CD4-positive, alpha-beta memory T cell (primary cell): ENCODE results near the gene PABPC1L. TPM values are rescaled to one million over a fixed set of nuclear protein-coding genes. Genes with fewer than 3 reads are reported as not detected.
A peak's percentile ranks its signal among the peaks of the same experiment; 100 is the strongest.

Experiments
- CTCF ChIA-PET: fragments of 350-600 bp; sonication (Branson Sonifier 250); formaldehyde crosslinking; loops from one replicate; lab custom pipeline; 2021; ENCODE audit warnings: inconsistent platforms; ENCODE audit not compliant: partially characterized antibody; lab: Charles Lee
- POLR2A ChIA-PET: fragments of 350-600 bp; sonication (Branson Sonifier 250); formaldehyde crosslinking; loops from one replicate; lab custom pipeline; 2021; ENCODE audit not compliant: partially characterized antibody; lab: Charles Lee
- DNase-seq, 5 donors: peaks; one replicate each; pipeline versions ENCODE4 v3.0.0 to v3.0.0-alpha.2; 2020 to 2022; ENCODE audit warnings: mixed read lengths in 1 of 5
- H3K27ac ChIP-seq: one replicate; pipeline ENCODE4 v1.7.0; 2013; ENCODE audit warnings: low read depth, low read length
- H3K27me3 ChIP-seq: 2 replicates; pipeline ENCODE4 v1.7.0; 2013; ENCODE audit warnings: mild to moderate bottlenecking, low read length, moderate library complexity; ENCODE audit not compliant: insufficient read depth
- H3K36me3 ChIP-seq: 2 replicates; pipeline ENCODE4 v1.7.0; 2013; ENCODE audit warnings: mild to moderate bottlenecking, low read length, moderate library complexity; ENCODE audit not compliant: insufficient read depth
- H3K4me1 ChIP-seq: 2 replicates; pipeline ENCODE4 v1.7.0; 2013; ENCODE audit warnings: mild to moderate bottlenecking, low read length, moderate library complexity; ENCODE audit not compliant: insufficient read depth
- H3K4me3 ChIP-seq, 2 donors: one replicate each; pipeline ENCODE4 v1.7.0; 2013; ENCODE audit warnings: low read length in 2 of 2, mild to moderate bottlenecking in 1 of 2
- H3K9me3 ChIP-seq, 2 donors: one replicate each; pipeline ENCODE4 v1.7.0; 2013; ENCODE audit warnings: low read length in 2 of 2, control low read depth in 1 of 2; ENCODE audit not compliant: control insufficient read depth in 1 of 2
- H3K27ac Mint-ChIP-seq, 7 donors: one replicate each; pipeline ENCODE4 v1.8.0; 2020 to 2021; ENCODE audit warnings: mixed read lengths in 7 of 7, mild to moderate bottlenecking in 6 of 7, inconsistent platforms in 3 of 7, moderate library complexity in 3 of 7
- H3K27me3 Mint-ChIP-seq, 2 donors: one replicate each; pipeline ENCODE4 v1.8.0; 2020 to 2021; ENCODE audit warnings: mixed read lengths in 2 of 2
- H3K36me3 Mint-ChIP-seq, 2 donors: one replicate each; pipeline ENCODE4 v1.8.0; 2020 to 2021; ENCODE audit warnings: mixed read lengths in 2 of 2, inconsistent platforms in 1 of 2, mild to moderate bottlenecking in 1 of 2
- H3K4me1 Mint-ChIP-seq, 4 donors: one replicate each; pipeline ENCODE4 v1.8.0; 2020 to 2021; ENCODE audit warnings: mixed read lengths in 4 of 4, mild to moderate bottlenecking in 1 of 4
- H3K4me3 Mint-ChIP-seq, 8 donors: one replicate each; pipeline ENCODE4 v1.8.0; 2020 to 2021; ENCODE audit warnings: mixed read lengths in 8 of 8, mild to moderate bottlenecking in 7 of 8, moderate library complexity in 6 of 8, inconsistent platforms in 3 of 8
- H3K9me3 Mint-ChIP-seq, 8 donors: one replicate each; pipeline ENCODE4 v1.8.0; 2020 to 2021; ENCODE audit warnings: mixed read lengths in 8 of 8, mild to moderate bottlenecking in 5 of 8, inconsistent platforms in 3 of 8, moderate library complexity in 1 of 8
- intact Hi-C: fragments of 100-400 bp; cut with micrococcal nuclease; formaldehyde crosslinking; loops from one replicate; pipeline ENCODE4 v1.15.1; 2023
- polyA plus RNA-seq, 2 donors: library from polyadenylated mRNA; unstranded; fragments of 300-500 nt; fragmentation: Illumina TruSeq; gene quantifications; one replicate each; pipeline ENCODE4 v1.2.3, GENCODE V29; 2021
- total RNA-seq, 2 experiments: library from RNA; stranded (reverse); gene quantifications; one replicate each; pipeline ENCODE4 v1.2.3, GENCODE V29; 2021

PABPC1L gene
- total and polyA plus RNA-seq, 4 experiments from 2014 or later = 0.42 to 50.0 (median 46.5) TPM; not detected in 1

DNA sequence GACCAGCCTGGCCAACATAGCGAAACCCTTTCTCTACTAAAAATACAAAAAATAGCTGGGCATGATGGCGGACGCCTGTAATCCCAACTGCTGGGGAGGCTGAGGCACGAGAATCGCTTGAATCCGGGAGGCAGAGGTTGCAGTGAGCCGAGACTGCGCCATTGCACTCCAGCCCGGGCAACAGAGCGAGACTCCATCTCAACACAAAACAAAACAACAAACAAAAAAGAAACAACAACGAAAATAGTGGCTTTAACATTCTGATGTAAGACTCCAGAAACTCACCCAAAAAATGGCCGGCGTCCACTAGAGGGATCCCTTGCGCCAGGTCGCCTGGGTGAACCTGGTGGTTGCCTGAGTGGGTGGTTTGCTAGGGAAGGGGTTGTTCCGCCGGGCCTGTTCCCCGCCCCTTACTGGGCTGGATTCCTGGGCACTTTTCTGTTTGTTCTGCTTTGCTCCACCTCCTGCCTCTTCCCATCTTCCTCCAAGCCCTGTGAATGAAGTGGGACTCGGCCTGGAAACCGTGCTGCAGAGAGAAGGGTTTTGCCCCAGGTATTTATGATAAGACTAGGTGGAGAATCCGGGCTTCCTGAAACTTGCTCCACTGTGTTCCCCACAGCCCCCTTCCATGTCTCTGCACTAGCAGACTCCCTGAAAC is 1.5 kb downstream of the PABPC1L start:
- DNase-seq = peak in 2 of 5 donors; percentile 28 to 36
- no peaks in the 10 kb centered on the region for H3K9me3 Mint-ChIP-seq
- H3K4me3 Mint-ChIP-seq = peak overlapping the region in 6 of 8 donors; percentile 31 to 77 (median 60)
- no peaks in the 10 kb centered on the region for H3K27me3 ChIP-seq
- H3K9me3 ChIP-seq = no peaks in the 10 kb centered on the region
- intact Hi-C loops = loop anchor here (1.0 to 5.0 kb wide), 2 partner anchors 101 to 184 kb away; no protein-coding TSS in a partner anchor
- peaks cover 14 to 43% (median 30%) of the 10 kb centered on the region in 4 donors for H3K4me1 Mint-ChIP-seq
- CTCF ChIA-PET = interaction anchor here (1.0 to 4.3 kb wide), 4 partner anchors 15 to 185 kb away, joined by 3 to 32 read pairs (median 11); partner anchors contain the start of gene STK4
- H3K4me1 ChIP-seq = peaks cover 19% of the 10 kb centered on the region
- H3K36me3 ChIP-seq = peaks cover 21% of the 10 kb centered on the region
- H3K27ac Mint-ChIP-seq = peak overlapping the region in 3 of 7 donors; percentile 16 to 64 (median 42)
- no peak overlapping the region for H3K27ac ChIP-seq
- POLR2A ChIA-PET = interaction anchor here (0.5 to 3.5 kb wide), 4 partner anchors 19 to 143 kb away, joined by 3 to 22 read pairs (median 5); partner anchors contain the start of gene YWHAB
- H3K27me3 Mint-ChIP-seq = no peaks in the 10 kb centered on the region
- H3K36me3 Mint-ChIP-seq = peaks cover 16 to 44% of the 10 kb centered on the region in 2 donors
- H3K4me3 ChIP-seq = no peak overlapping the region

GRCh38 chr20:44912189-44912588 is 2.3 kb downstream of the PABPC1L start:
- H3K4me3 ChIP-seq = no peak overlapping the region
- POLR2A ChIA-PET = interaction anchor here (3.5 kb wide), 1 partner anchor 24 kb away, joined by 22 read pairs; no protein-coding TSS in a partner anchor
- no peaks in the 10 kb centered on the region for H3K27me3 Mint-ChIP-seq
- no peak for DNase-seq
- H3K27ac Mint-ChIP-seq = peak overlapping the region in 4 of 7 donors; percentile 16 to 66 (median 26)
- CTCF ChIA-PET = interaction anchor here (1.6 to 4.3 kb wide), 2 partner anchors 9 to 184 kb away, joined by 5 to 19 read pairs; no protein-coding TSS in a partner anchor
- peaks cover 18% of the 10 kb centered on the region for H3K36me3 ChIP-seq
- no peaks in the 10 kb centered on the region for H3K9me3 Mint-ChIP-seq
- no peak overlapping the region for H3K27ac ChIP-seq
- H3K27me3 ChIP-seq = no peaks in the 10 kb centered on the region
- peaks cover 19% of the 10 kb centered on the region for H3K4me1 ChIP-seq
- H3K4me3 Mint-ChIP-seq = peak overlapping the region in 2 of 8 donors; percentile 47 to 59
- no peaks in the 10 kb centered on the region for H3K9me3 ChIP-seq
- intact Hi-C loops = loop anchor here (5.0 kb wide), 1 partner anchor 100 kb away; no protein-coding TSS in a partner anchor
- peaks cover 14 to 43% (median 30%) of the 10 kb centered on the region in 4 donors for H3K4me1 Mint-ChIP-seq
- H3K36me3 Mint-ChIP-seq = peaks cover 21 to 36% of the 10 kb centered on the region in 2 donors

GRCh38 chr20:44914924-44915323 is 5.1 kb downstream of the PABPC1L start:
- Mint-ChIP-seq H3K4me3 (no peak overlapping the region), H3K4me1 (peaks cover 6 to 31% (median 20%) of the 10 kb centered on the region in 4 donors), H3K36me3 (peaks cover 12 to 21% of the 10 kb centered on the region in 2 donors), H3K27ac (peak overlapping the region in 5 of 7 donors; percentile 25 to 79 (median 40)), H3K27me3 (no peaks in the 10 kb centered on the region), H3K9me3 (no peaks in the 10 kb centered on the region)
- Histone ChIP-seq H3K4me1 (peaks cover 8% of the 10 kb centered on the region), H3K9me3 (no peaks in the 10 kb centered on the region), H3K27ac (no peak overlapping the region), H3K4me3 (no peak overlapping the region), H3K36me3 (peaks cover 3% of the 10 kb centered on the region), H3K27me3 (no peaks in the 10 kb centered on the region)
- ChIA-PET CTCF (interaction anchor here (0.7 to 1.0 kb wide), 2 partner anchors 12 to 78 kb away, joined by 3 to 4 read pairs; no protein-coding TSS in a partner anchor), POLR2A (interaction anchor here (1.7 kb wide), 1 partner anchor 52 kb away, joined by 4 read pairs; no protein-coding TSS in a partner anchor)
- DNase-seq = no peak
- intact Hi-C loops = loop anchor here (5.0 kb wide), 1 partner anchor 97 kb away; no protein-coding TSS in a partner anchor

- Mint-ChIP-seq H3K4me1 (peaks cover 6 to 16% (median 13%) of the 10 kb centered on the region in 4 donors), H3K27ac (peak overlapping the region in 1 of 7 donors; percentile 78)
- CTCF ChIA-PET = interaction anchor here (0.8 kb wide), 1 partner anchor 47 kb away, joined by 5 read pairs; no protein-coding TSS in a partner anchor
Observed at GRCh38 chr20:44916586-44916985, 6.7 kb downstream of the PABPC1L start.

GRCh38 chr20:44917399-44917798 is 7.5 kb downstream of the PABPC1L start:
- Histone ChIP-seq H3K36me3 (peaks cover 3% of the 10 kb centered on the region), H3K27me3 (no peaks in the 10 kb centered on the region), H3K4me3 (no peak overlapping the region), H3K27ac (no peak overlapping the region), H3K9me3 (no peaks in the 10 kb centered on the region), H3K4me1 (no peaks in the 10 kb centered on the region)
- intact Hi-C loops = no loop called here
- Mint-ChIP-seq H3K36me3 (peaks cover 12 to 23% of the 10 kb centered on the region in 2 donors), H3K9me3 (no peaks in the 10 kb centered on the region), H3K27me3 (no peaks in the 10 kb centered on the region), H3K27ac (no peak overlapping the region), H3K4me3 (no peak overlapping the region), H3K4me1 (peaks cover 6 to 10% (median 9%) of the 10 kb centered on the region in 4 donors)
- POLR2A ChIA-PET = no interaction called here
- DNase-seq = no peak
- CTCF ChIA-PET = interaction anchor here (0.8 kb wide), 1 partner anchor 47 kb away, joined by 5 read pairs; no protein-coding TSS in a partner anchor

More at GRCh38 chr20:44916586-44916985, 6.7 kb downstream of the PABPC1L start:
- POLR2A ChIA-PET = no interaction called here
- no peak overlapping the region for H3K4me3 ChIP-seq
- Mint-ChIP-seq H3K4me3 (no peak overlapping the region), H3K36me3 (peaks cover 12 to 21% of the 10 kb centered on the region in 2 donors), H3K27me3 (no peaks in the 10 kb centered on the region), H3K9me3 (no peaks in the 10 kb centered on the region)
- intact Hi-C loops = no loop called here
- peaks cover 3% of the 10 kb centered on the region for H3K36me3 ChIP-seq
- no peak for DNase-seq
- H3K4me1 ChIP-seq = no peaks in the 10 kb centered on the region
- H3K27ac ChIP-seq = no peak overlapping the region
- H3K27me3 ChIP-seq = no peaks in the 10 kb centered on the region
- H3K9me3 ChIP-seq = no peaks in the 10 kb centered on the region

- H3K4me1 Mint-ChIP-seq = peaks cover 6 to 10% (median 9%) of the 10 kb centered on the region in 4 donors
- ChIA-PET CTCF (no interaction called here), POLR2A (no interaction called here)
- H3K36me3 Mint-ChIP-seq = peaks cover 19 to 24% of the 10 kb centered on the region in 2 donors
- H3K4me3 ChIP-seq = no peak overlapping the region
- no peak overlapping the region for H3K27ac ChIP-seq
- no peak for DNase-seq
- no peak overlapping the region for H3K27ac Mint-ChIP-seq
- no peaks in the 10 kb centered on the region for H3K27me3 ChIP-seq
- intact Hi-C loops = no loop called here
- no peak overlapping the region for H3K4me3 Mint-ChIP-seq
- H3K27me3 Mint-ChIP-seq = no peaks in the 10 kb centered on the region
- no peaks in the 10 kb centered on the region for H3K9me3 Mint-ChIP-seq
- H3K4me1 ChIP-seq = no peaks in the 10 kb centered on the region
- H3K36me3 ChIP-seq = peaks cover 3% of the 10 kb centered on the region
- H3K9me3 ChIP-seq = no peaks in the 10 kb centered on the region
Observed at GRCh38 chr20:44918342-44918741, 8.5 kb downstream of the PABPC1L start.

- ChIA-PET POLR2A (no interaction called here), CTCF (no interaction called here)
- no peak for DNase-seq
- Histone ChIP-seq H3K27me3 (no peaks in the 10 kb centered on the region), H3K36me3 (peaks cover 3% of the 10 kb centered on the region), H3K4me1 (no peaks in the 10 kb centered on the region), H3K27ac (no peak overlapping the region), H3K9me3 (no peaks in the 10 kb centered on the region), H3K4me3 (no peak overlapping the region)
- Mint-ChIP-seq H3K4me1 (peaks cover 6 to 10% (median 9%) of the 10 kb centered on the region in 4 donors), H3K27me3 (no peaks in the 10 kb centered on the region), H3K9me3 (no peaks in the 10 kb centered on the region), H3K4me3 (no peak overlapping the region), H3K36me3 (peaks cover 19 to 27% of the 10 kb centered on the region in 2 donors), H3K27ac (no peak overlapping the region)
- intact Hi-C loops = no loop called here
Observed at GRCh38 chr20:44918761-44919160, 8.9 kb downstream of the PABPC1L start.
